ENCODE results near the gene ZNF577. TPM values are rescaled to one million over a fixed set of nuclear protein-coding genes. Genes with fewer than 3 reads are reported as not detected.

Gene ZNF577
- 1 to 10 TPM; 6.4 to 9.5 TPM for total RNA-seq

DNA sequence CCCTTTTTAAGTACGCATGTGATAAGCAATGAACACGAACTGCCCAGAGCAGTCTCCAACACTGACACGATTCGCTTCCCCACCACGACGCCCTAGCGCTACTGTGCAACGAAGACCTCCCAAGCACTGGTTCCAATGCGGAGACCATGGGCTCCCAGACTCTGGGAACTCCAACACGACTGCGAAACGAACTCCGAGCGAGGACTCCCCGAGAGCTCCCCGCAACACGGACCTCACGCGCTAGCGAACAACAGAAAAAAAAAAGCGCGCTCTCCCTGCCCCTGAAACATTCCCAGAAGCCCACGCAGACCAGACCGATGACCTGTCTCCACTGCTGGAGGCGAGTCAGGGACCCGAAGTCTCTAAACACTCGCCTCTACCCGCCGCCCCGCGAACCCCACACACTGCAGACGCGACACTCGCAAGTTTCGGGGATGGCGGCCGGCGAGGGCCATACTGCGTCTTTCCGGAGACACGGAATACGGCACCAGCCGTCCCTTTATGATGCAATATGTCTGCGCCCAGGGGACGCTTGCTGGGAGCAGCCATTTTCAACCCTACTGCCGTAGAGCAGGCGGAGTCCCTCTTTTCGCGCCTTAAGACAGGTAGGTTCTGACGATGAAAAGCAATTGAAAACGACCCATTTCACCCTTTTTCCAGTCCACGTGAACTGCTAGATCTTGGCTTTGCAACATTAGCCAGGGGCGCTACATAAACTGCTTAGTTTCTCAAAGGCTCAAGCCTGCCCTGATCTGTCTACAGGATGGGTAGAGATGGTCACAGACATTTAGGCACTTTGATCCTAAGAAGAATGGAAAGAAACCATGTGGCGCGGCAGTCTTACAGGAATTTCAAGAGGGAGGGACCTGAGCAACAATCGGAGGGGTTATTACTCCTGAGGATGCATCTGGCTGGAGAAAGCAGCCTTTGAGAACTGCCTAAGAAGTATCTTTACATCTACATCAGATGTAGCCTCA is at the start of gene ZNF577:
Gene ZNF577 (minus strand): TSS at position 430 of the 977 bp plus-strand sequence. CDS start 7,569 bp downstream, outside the sequence.
- Histone ChIP-seq H3K4me3 (peak within 1 kb of the TSS; percentile 66 to 79), H3K27ac (peak within 1 kb of the TSS; percentile 71 to 80), H3K9me3 (peaks cover 16 to 50% of the 10 kb centered on the region in 2 donors), H3K36me3 (peaks cover 44% of the 10 kb centered on the region), H3K4me1 (peaks cover 0 to 6% of the 10 kb centered on the region in 2 donors), H3K27me3 (no peaks in the 10 kb centered on the region)
- DNase-seq (ENCODE audit: low spot score) = peak; percentile 86
- TF ChIP-seq, protein P1, sequence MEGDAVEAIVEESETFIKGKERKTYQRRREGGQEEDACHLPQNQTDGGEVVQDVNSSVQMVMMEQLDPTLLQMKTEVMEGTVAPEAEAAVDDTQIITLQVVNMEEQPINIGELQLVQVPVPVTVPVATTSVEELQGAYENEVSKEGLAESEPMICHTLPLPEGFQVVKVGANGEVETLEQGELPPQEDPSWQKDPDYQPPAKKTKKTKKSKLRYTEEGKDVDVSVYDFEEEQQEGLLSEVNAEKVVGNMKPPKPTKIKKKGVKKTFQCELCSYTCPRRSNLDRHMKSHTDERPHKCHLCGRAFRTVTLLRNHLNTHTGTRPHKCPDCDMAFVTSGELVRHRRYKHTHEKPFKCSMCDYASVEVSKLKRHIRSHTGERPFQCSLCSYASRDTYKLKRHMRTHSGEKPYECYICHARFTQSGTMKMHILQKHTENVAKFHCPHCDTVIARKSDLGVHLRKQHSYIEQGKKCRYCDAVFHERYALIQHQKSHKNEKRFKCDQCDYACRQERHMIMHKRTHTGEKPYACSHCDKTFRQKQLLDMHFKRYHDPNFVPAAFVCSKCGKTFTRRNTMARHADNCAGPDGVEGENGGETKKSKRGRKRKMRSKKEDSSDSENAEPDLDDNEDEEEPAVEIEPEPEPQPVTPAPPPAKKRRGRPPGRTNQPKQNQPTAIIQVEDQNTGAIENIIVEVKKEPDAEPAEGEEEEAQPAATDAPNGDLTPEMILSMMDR (IDR thresholded peaks at IDR 0.05) = no peak

DNA sequence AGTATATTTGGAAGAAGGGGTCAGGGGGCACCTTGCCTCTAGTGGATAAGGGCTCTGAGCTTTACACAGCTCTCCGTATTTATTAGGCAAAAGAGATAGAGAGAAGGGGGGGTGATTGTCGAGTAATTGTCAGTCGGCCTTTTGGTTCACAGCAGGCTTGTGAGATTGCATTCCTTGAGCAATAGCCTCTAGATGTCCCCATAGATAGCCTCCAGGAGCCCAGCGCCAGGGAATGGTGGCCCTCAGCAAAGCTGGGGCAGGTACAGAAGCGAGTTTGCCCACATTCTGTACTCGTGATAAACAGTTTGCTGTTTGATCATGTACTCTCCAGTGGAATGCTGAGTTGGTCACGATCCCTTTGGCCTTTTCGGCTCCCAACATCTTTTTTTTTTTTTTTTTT is 44.2 kb upstream of the ZNF577 start:
- Histone ChIP-seq H3K27ac (no peak overlapping the region), H3K27me3 (no peaks in the 10 kb centered on the region), H3K9me3 (peaks cover 0 to 18% of the 10 kb centered on the region in 2 donors), H3K4me1 (peaks cover 0 to 9% of the 10 kb centered on the region in 2 donors), H3K4me3 (no peak overlapping the region), H3K36me3 (peaks cover 67% of the 10 kb centered on the region)
- no peak for DNase-seq (ENCODE audit: low spot score)
- TF ChIP-seq, protein P1 (IDR thresholded peaks at IDR 0.05) = no peak

DNA sequence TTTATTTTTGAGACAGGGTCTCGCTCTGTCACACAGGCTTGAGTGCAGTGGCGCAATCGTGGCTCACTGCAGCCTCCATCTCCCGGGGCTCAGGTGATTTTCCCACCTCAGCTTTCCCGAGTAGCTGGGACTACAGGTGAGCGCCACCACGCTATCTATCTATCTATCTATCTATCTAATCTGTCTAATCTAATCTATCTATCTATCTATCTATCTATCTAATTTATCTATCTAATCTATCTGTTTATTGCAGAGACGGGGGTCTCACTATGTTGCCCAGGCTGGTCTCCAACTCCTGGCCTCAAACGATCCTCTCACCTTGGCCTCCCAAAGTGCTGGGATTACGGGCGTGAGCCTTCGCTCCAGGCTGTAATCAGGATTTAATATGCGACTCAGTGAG is 40.1 kb upstream of the ZNF577 start:
- H3K4me3 ChIP-seq = peak overlapping the region; percentile 79 to 86
- H3K27ac ChIP-seq = peak overlapping the region in 1 of 2 donors; percentile 88
- H3K9me3 ChIP-seq = peaks cover 0 to 12% of the 10 kb centered on the region in 2 donors

DNA sequence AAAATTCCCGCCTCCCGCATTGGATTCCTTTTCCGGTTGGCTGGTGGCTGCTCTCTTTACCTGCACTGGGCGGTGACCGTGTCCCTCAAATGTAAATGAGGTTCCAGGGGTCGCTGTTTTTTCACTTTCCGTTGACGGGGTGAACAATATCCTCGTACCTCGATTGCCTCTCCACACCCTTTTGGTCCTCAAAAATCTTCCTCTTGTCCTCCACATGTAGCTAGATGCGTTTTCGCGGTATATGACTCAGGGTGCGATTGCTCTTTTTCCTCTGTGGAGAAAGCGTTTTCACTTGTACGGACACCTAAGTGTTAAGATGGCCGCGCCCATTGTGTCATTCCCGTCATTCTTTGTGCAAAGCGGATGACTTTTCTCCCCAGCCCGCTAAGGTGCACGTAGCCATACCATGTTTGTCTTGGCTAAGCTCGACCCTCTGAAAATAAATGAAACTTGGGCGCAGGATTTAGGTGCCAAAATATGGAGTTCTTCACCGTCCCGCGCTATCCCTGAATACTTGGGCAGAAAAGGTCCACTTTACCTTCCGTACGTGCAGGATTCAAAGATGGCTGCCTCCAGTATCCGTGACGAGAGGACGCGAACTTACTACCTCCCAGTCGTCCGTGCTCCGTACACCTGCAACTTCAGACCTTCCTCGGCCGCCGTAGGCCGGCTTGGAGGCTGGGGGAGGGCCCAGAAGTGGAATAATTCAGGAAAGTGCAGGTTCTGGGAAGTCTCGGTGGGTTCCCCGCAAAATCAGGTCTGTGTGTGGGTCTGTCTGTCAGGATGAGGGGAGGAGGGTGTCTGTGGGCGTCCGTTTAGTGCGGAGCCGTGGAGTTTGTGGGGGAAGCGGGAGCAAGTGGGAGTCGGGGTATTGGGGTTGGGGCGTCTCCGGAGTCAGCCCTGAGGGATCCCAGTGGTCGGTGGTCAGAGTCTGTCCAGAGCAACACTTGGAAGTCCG is 39.3 kb upstream of the ZNF577 start, which contains the start of gene ZNF613:
Gene ZNF613 (plus strand): TSS at position 689 of the 958 bp plus-strand sequence. CDS start 8,749 bp downstream, outside the sequence.
- DNase-seq (ENCODE audit: low spot score) = peak; percentile 88
- peaks cover 19% of the 10 kb centered on the region for H3K36me3 ChIP-seq
- H3K4me3 ChIP-seq = peak within 1 kb of the TSS; percentile 79 to 86
- TF ChIP-seq, protein P1 (IDR thresholded peaks at IDR 0.05) = peak in 1 of 2 donors; percentile 47
- peaks cover 0 to 9% of the 10 kb centered on the region in 2 donors for H3K4me1 ChIP-seq
- peak within 1 kb of the TSS; percentile 87 to 88 for H3K27ac ChIP-seq
- H3K27me3 ChIP-seq = no peaks in the 10 kb centered on the region
- H3K9me3 ChIP-seq = peaks cover 6 to 19% of the 10 kb centered on the region in 2 donors

More for the DNA sequence above, 40.1 kb upstream of the ZNF577 start:
- DNase-seq (ENCODE audit: low spot score) = no peak
- no peaks in the 10 kb centered on the region for H3K27me3 ChIP-seq
- TF ChIP-seq, protein P1 (IDR thresholded peaks at IDR 0.05) = no peak
- peaks cover 0 to 9% of the 10 kb centered on the region in 2 donors for H3K4me1 ChIP-seq
- peaks cover 27% of the 10 kb centered on the region for H3K36me3 ChIP-seq

DNA sequence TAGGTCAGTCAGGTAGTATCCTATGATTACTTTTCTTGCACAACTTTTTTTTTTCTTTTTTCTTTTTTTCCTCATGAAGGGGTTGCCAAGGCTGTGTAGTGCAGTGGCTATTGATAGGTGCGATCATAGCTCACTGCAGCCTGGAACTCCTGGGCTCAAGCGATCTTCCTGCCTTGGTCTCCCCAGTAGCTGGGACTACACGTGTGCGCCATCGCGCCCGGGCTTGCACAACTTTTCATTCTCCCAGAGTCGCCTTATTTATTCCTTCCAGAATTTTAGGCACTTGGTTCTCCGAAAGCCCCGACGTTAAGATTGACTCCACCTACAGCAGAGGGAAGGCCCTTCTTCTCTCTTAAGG is 38.7 kb upstream of the ZNF577 start:
- Histone ChIP-seq H3K36me3 (peaks cover 13% of the 10 kb centered on the region), H3K27ac (peak overlapping the region; percentile 87 to 88), H3K4me1 (peaks cover 0 to 9% of the 10 kb centered on the region in 2 donors), H3K4me3 (peak overlapping the region; percentile 79 to 86), H3K9me3 (peaks cover 10 to 26% of the 10 kb centered on the region in 2 donors), H3K27me3 (no peaks in the 10 kb centered on the region)
- TF ChIP-seq, protein P1 (IDR thresholded peaks at IDR 0.05) = no peak
- no peak for DNase-seq (ENCODE audit: low spot score)
